MM.1S (cell line): Measurements from ENCODE around the gene SLC1A2.

Experiments used
- DNase-seq: peaks from one replicate; pipeline ENCODE4 v3.0.0-alpha.2; 2015
- H2AFZ ChIP-seq: fragments of 300-600 bp; sonication (generic); 2 replicates; pipeline ENCODE4 v1.6.0; 2016; ENCODE audit warnings: antibody characterized with exemption, low read length
- H3F3A ChIP-seq: fragments of 300-600 bp; sonication (generic); 2 replicates; pipeline ENCODE4 v1.6.1; 2016; ENCODE audit warnings: mild to moderate bottlenecking, antibody characterized with exemption, low read length, moderate library complexity, mixed read lengths; ENCODE audit not compliant: insufficient read depth
- H3K27ac ChIP-seq: fragments of 300-600 bp; sonication (generic); 2 replicates; pipeline ENCODE4 v1.5.1; 2016; ENCODE audit warnings: mild to moderate bottlenecking, low read length
- H3K27me3 ChIP-seq: fragments of 300-600 bp; sonication (generic); replicated peaks from 2 replicates; pipeline ENCODE4 v1.6.0; 2016; ENCODE audit warnings: low read length; ENCODE audit not compliant: insufficient read depth
- H3K36me3 ChIP-seq: fragments of 300-600 bp; sonication (generic); replicated peaks from 2 replicates; pipeline ENCODE4 v1.6.1; 2016; ENCODE audit warnings: mild to moderate bottlenecking, low read length, mixed read lengths; ENCODE audit not compliant: insufficient read depth
- H3K4me1 ChIP-seq: fragments of 300-600 bp; sonication (generic); 2 replicates; pipeline ENCODE4 v1.6.1; 2016; ENCODE audit warnings: low read length, mixed read lengths
- H3K4me2 ChIP-seq: fragments of 300-600 bp; sonication (generic); 2 replicates; pipeline ENCODE4 v1.6.0; 2016; ENCODE audit warnings: low read depth, low read length
- H3K4me3 ChIP-seq: fragments of 300-600 bp; sonication (generic); 2 replicates; pipeline ENCODE4 v1.5.1; 2016; ENCODE audit warnings: low read length, mixed read lengths
- H3K79me2 ChIP-seq: fragments of 300-600 bp; sonication (generic); 2 replicates; pipeline ENCODE4 v1.6.1; 2016; ENCODE audit warnings: mixed run types, low read length, mixed read lengths
- H3K9ac ChIP-seq: fragments of 300-600 bp; sonication (generic); 2 replicates; pipeline ENCODE4 v1.6.1; 2016; ENCODE audit warnings: low read length, mixed read lengths
- H3K9me2 ChIP-seq: fragments of 300-600 bp; sonication (generic); replicated peaks from 2 replicates; pipeline ENCODE4 v1.6.1; 2016; ENCODE audit warnings: mild to moderate bottlenecking, low read length, mixed read lengths; ENCODE audit not compliant: insufficient read depth
- H3K9me3 ChIP-seq: fragments of 300-600 bp; sonication (generic); replicated peaks from 2 replicates; pipeline ENCODE4 v1.6.1; 2016; ENCODE audit warnings: mild to moderate bottlenecking, low read length, mixed read lengths; ENCODE audit not compliant: insufficient read depth
- H4K20me1 ChIP-seq: fragments of 300-600 bp; sonication (generic); 2 replicates; pipeline ENCODE4 v1.6.1; 2016; ENCODE audit warnings: mild to moderate bottlenecking, low read length, moderate library complexity, mixed read lengths; ENCODE audit not compliant: insufficient read depth
- CTCF ChIP-seq: fragments of 300-600 bp; sonication (generic); IDR thresholded peaks from 2 replicates; pipeline ENCODE4 v1.5.1; 2016; ENCODE audit warnings: antibody characterized with exemption, low read length, mixed read lengths
- EZH2 ChIP-seq: fragments of 300-600 bp; sonication (generic); optimal IDR thresholded peaks from 2 replicates; pipeline ENCODE3; 2017; ENCODE audit warnings: low read depth, mild to moderate bottlenecking, antibody characterized with exemption, low read length, mixed read lengths
- EZH2phosphoT487 ChIP-seq: fragments of 300-600 bp; sonication (generic); IDR thresholded peaks from 2 replicates; pipeline ENCODE4 v1.6.1; 2018; ENCODE audit warnings: antibody characterized with exemption, low read length

Gene SLC1A2

GRCh38 chr11:35317253-35317652 lies 102.1 kb downstream of the SLC1A2 start:
- Histone ChIP-seq H2AFZ (no peak overlapping the region), H3F3A (no peaks in the 10 kb centered on the region), H3K27ac (no peak overlapping the region), H3K9ac (no peak overlapping the region), H3K4me3 (no peak overlapping the region), H4K20me1 (no peaks in the 10 kb centered on the region), H3K36me3 (no peaks in the 10 kb centered on the region), H3K79me2 (no peaks in the 10 kb centered on the region), H3K9me3 (no peaks in the 10 kb centered on the region), H3K4me1 (peaks cover 11% of the 10 kb centered on the region), H3K9me2 (no peaks in the 10 kb centered on the region), H3K27me3 (no peaks in the 10 kb centered on the region), H3K4me2 (no peak overlapping the region)
- DNase-seq, result no peak
- no peak for TF ChIP-seq CTCF
- TF ChIP-seq EZH2, result no peak
- no peak for TF ChIP-seq EZH2phosphoT487

GRCh38 chr11:35316161-35316560 lies 103.2 kb downstream of the SLC1A2 start:
- no peaks in the 10 kb centered on the region for H3K9me2 ChIP-seq
- H4K20me1 ChIP-seq, result no peaks in the 10 kb centered on the region
- H3F3A ChIP-seq, result no peaks in the 10 kb centered on the region
- H3K27ac ChIP-seq, result no peak overlapping the region
- no peaks in the 10 kb centered on the region for H3K9me3 ChIP-seq
- no peak overlapping the region for H3K4me3 ChIP-seq
- no peaks in the 10 kb centered on the region for H3K36me3 ChIP-seq
- no peak overlapping the region for H3K4me2 ChIP-seq
- DNase-seq, result no peak
- H3K9ac ChIP-seq, result no peak overlapping the region
- no peaks in the 10 kb centered on the region for H3K27me3 ChIP-seq
- no peak overlapping the region for H2AFZ ChIP-seq
- no peak for TF ChIP-seq CTCF
- no peak for TF ChIP-seq EZH2phosphoT487
- TF ChIP-seq EZH2, result no peak
- H3K4me1 ChIP-seq, result peaks cover 11% of the 10 kb centered on the region
- H3K79me2 ChIP-seq, result no peaks in the 10 kb centered on the region

GRCh38 chr11:35313760-35314153 lies 105.6 kb downstream of the SLC1A2 start:
- Histone ChIP-seq H3K4me2 (no peak overlapping the region), H3K27ac (no peak overlapping the region)

GRCh38 chr11:35313066-35313759 lies 106.1 kb downstream of the SLC1A2 start:
- Histone ChIP-seq H3K4me1 (peaks cover 11% of the 10 kb centered on the region), H3K27ac (no peak overlapping the region), H3K4me2 (no peak overlapping the region), H3K9me3 (no peaks in the 10 kb centered on the region), H3K27me3 (no peaks in the 10 kb centered on the region), H3K9ac (no peak overlapping the region), H3K4me3 (no peak overlapping the region), H3K9me2 (no peaks in the 10 kb centered on the region), H2AFZ (no peak overlapping the region), H3K79me2 (no peaks in the 10 kb centered on the region), H3K36me3 (no peaks in the 10 kb centered on the region), H4K20me1 (no peaks in the 10 kb centered on the region), H3F3A (no peaks in the 10 kb centered on the region)
- DNase-seq, result peak; percentile 58
- TF ChIP-seq EZH2 (no peak), EZH2phosphoT487 (no peak), CTCF (no peak)

More at GRCh38 chr11:35313760-35314153, 105.6 kb downstream of the SLC1A2 start:
- TF ChIP-seq EZH2phosphoT487, result no peak
- no peaks in the 10 kb centered on the region for H3K9me2 ChIP-seq
- H3K79me2 ChIP-seq, result no peaks in the 10 kb centered on the region
- H4K20me1 ChIP-seq, result no peaks in the 10 kb centered on the region
- H3K27me3 ChIP-seq, result no peaks in the 10 kb centered on the region
- H3K4me3 ChIP-seq, result no peak overlapping the region
- peaks cover 11% of the 10 kb centered on the region for H3K4me1 ChIP-seq
- DNase-seq, result no peak
- H3K36me3 ChIP-seq, result no peaks in the 10 kb centered on the region
- H2AFZ ChIP-seq, result no peak overlapping the region
- H3F3A ChIP-seq, result no peaks in the 10 kb centered on the region
- H3K9ac ChIP-seq, result no peak overlapping the region
- no peaks in the 10 kb centered on the region for H3K9me3 ChIP-seq
